H1 (cell line): ENCODE results near the gene FZD4. TPM values are rescaled to one million over a fixed set of nuclear protein-coding genes. Genes with fewer than 3 reads are reported as not detected.

ENCODE experiments used
- CTCF ChIA-PET: fragments of 300-600 bp; sonication (Branson Sonifier 250); formaldehyde crosslinking; loops from one replicate; lab custom pipeline; 2021; ENCODE audit not compliant: partially characterized antibody; lab: Charles Lee
- POLR2A ChIA-PET: fragments of 300-600 bp; sonication (Branson Sonifier 250); formaldehyde crosslinking; loops from one replicate; lab custom pipeline; 2021; ENCODE audit warnings: inconsistent platforms; ENCODE audit not compliant: partially characterized antibody; lab: Charles Lee
- DNase-seq, 2 experiments: peaks; one replicate each; pipeline versions ENCODE4 v3.0.0 to v3.0.0-alpha.2; 2010 to 2022; ENCODE audit warnings: low spot score in 2 of 2, low read depth in 1 of 2, mixed read lengths in 1 of 2
- FAIRE-seq: peaks from 2 replicates; lab custom pipeline; 2011; peaks lifted over from hg19 to GRCh38; lab: Jason Lieb, UNC
- H2AFZ ChIP-seq: 2 replicates; pipeline ENCODE4 v1.8.1; 2012; ENCODE audit warnings: low read length, inconsistent platforms
- H2AK5ac ChIP-seq: 2 replicates; pipeline ENCODE4 v1.6.1; 2013; ENCODE audit warnings: low read depth, low read length
- H2BK120ac ChIP-seq: replicated peaks from 2 replicates; pipeline ENCODE3; 2013; ENCODE audit warnings: low read depth, low read length, inconsistent platforms
- H2BK12ac ChIP-seq: 2 replicates; pipeline ENCODE4 v1.6.1; 2013; ENCODE audit warnings: low read depth, low read length
- H2BK15ac ChIP-seq: 2 replicates; pipeline ENCODE4 v1.6.1; 2013; ENCODE audit warnings: low read length
- H2BK20ac ChIP-seq: 2 replicates; pipeline ENCODE4 v1.6.1; 2013; ENCODE audit warnings: low read length
- H2BK5ac ChIP-seq: 2 replicates; pipeline ENCODE4 v1.6.1; 2013; ENCODE audit warnings: low read depth, low read length
- H3K14ac ChIP-seq: 2 replicates; pipeline ENCODE4 v1.6.1; 2013; ENCODE audit warnings: inconsistent platforms; ENCODE audit not compliant: insufficient read length
- H3K18ac ChIP-seq: 2 replicates; pipeline ENCODE4 v1.6.1; 2013; ENCODE audit warnings: low read length; ENCODE audit errors: extremely low read depth
- H3K23ac ChIP-seq: 2 replicates; pipeline ENCODE4 v1.6.1; 2013; ENCODE audit warnings: inconsistent platforms; ENCODE audit not compliant: insufficient read length
- H3K23me2 ChIP-seq: 2 replicates; pipeline ENCODE4 v1.6.1; 2013; ENCODE audit warnings: low read depth, low read length
- H3K27ac ChIP-seq: 2 replicates; pipeline ENCODE4 v1.6.1; 2011; ENCODE audit warnings: low read depth, low read length, inconsistent platforms
- H3K27me3 ChIP-seq, 4 experiments: replicated peaks in 1 of 4; 1 replicate in 1 of 4; 2 replicates in 3 of 4; pipeline versions ENCODE4 v1.6.1 to v1.8.1; 2011 to 2013; ENCODE audit warnings: low read length in 3 of 4, mild to moderate bottlenecking in 3 of 4, inconsistent platforms in 2 of 4, mixed read lengths in 2 of 4, moderate library complexity in 1 of 4; ENCODE audit not compliant: control insufficient read depth in 3 of 4, insufficient read depth in 3 of 4; ENCODE audit errors: extremely low read depth in 1 of 4
- H3K36me3 ChIP-seq, 4 experiments: 2 replicates each; pipeline versions ENCODE4 v1.6.1 to v1.8.1; 2011 to 2013; ENCODE audit warnings: mild to moderate bottlenecking in 4 of 4, low read length in 3 of 4, moderate library complexity in 2 of 4, control low read depth in 1 of 4, inconsistent platforms in 1 of 4; ENCODE audit not compliant: insufficient read depth in 4 of 4, control insufficient read depth in 2 of 4
- H3K4ac ChIP-seq: replicated peaks from 2 replicates; pipeline ENCODE3; 2013; ENCODE audit warnings: low read length, low read depth, mixed read lengths, inconsistent platforms; ENCODE audit not compliant: insufficient read length
- H3K4me1 ChIP-seq, 4 experiments: replicated peaks in 1 of 4; 1 replicate in 1 of 4; 2 replicates in 3 of 4; pipeline versions ENCODE4 v1.6.1 to v1.8.1; 2011 to 2013; ENCODE audit warnings: low read length in 3 of 4, inconsistent platforms in 2 of 4, mixed read lengths in 1 of 4; ENCODE audit not compliant: insufficient read depth in 4 of 4, control insufficient read depth in 3 of 4
- H3K4me2 ChIP-seq, 2 experiments: 2 replicates each; pipeline versions ENCODE4 v1.6.1 to v1.8.1; 2011 to 2013; ENCODE audit warnings: low read depth in 2 of 2, low read length in 2 of 2, control low read depth in 1 of 2, inconsistent platforms in 1 of 2, mild to moderate bottlenecking in 1 of 2; ENCODE audit not compliant: insufficient read depth in 1 of 2
- H3K4me3 ChIP-seq, 4 experiments: fragments of 200-600, 300-600 bp in 1 of 4; sonication (generic), shearing (Covaris generic), sonication (Bioruptor Twin) in 1 of 4; 2 replicates each; pipeline versions ENCODE4 v1.5.1 to v1.8.1; 2011 to 2016; ENCODE audit warnings: low read length in 4 of 4, low read depth in 3 of 4, control low read depth in 2 of 4, inconsistent platforms in 2 of 4, mild to moderate bottlenecking in 2 of 4, mixed read lengths in 1 of 4, moderate library complexity in 1 of 4; ENCODE audit not compliant: insufficient read depth in 2 of 4; ENCODE audit errors: extremely low read depth in 1 of 4
- H3K56ac ChIP-seq: replicated peaks from 2 replicates; pipeline ENCODE3; 2013; ENCODE audit warnings: low read depth, mild to moderate bottlenecking, mixed read lengths, low read length, inconsistent platforms; ENCODE audit not compliant: insufficient read length
- H3K79me1 ChIP-seq: 2 replicates; pipeline ENCODE4 v1.6.1; 2013; ENCODE audit warnings: low read depth, low read length, control low read depth
- H3K79me2 ChIP-seq, 2 experiments: 2 replicates each; pipeline versions ENCODE4 v1.6.1 to v1.8.1; 2012 to 2013; ENCODE audit warnings: low read length in 2 of 2, mild to moderate bottlenecking in 2 of 2, inconsistent platforms in 1 of 2; ENCODE audit not compliant: insufficient read depth in 2 of 2, control insufficient read depth in 1 of 2
- H3K9ac ChIP-seq, 4 experiments: replicated peaks in 1 of 4; 1 replicate in 1 of 4; 2 replicates in 3 of 4; pipeline versions ENCODE4 v1.6.1 to v1.8.1; 2011 to 2013; ENCODE audit warnings: low read depth in 3 of 4, low read length in 3 of 4, control low read depth in 2 of 4, mild to moderate bottlenecking in 2 of 4, moderate library complexity in 2 of 4, inconsistent platforms in 1 of 4; ENCODE audit errors: extremely low read depth in 1 of 4
- H3K9me3 ChIP-seq, 2 experiments: 2 replicates each; pipeline versions ENCODE4 v1.6.1 to v1.8.1; 2012 to 2013; ENCODE audit warnings: mild to moderate bottlenecking in 2 of 2, moderate library complexity in 2 of 2, control low read depth in 1 of 2, inconsistent platforms in 1 of 2, low read depth in 1 of 2, low read length in 1 of 2, mixed read lengths in 1 of 2; ENCODE audit not compliant: insufficient read depth in 2 of 2
- H4K20me1 ChIP-seq, 2 experiments: replicated peaks in 1 of 2; 2 replicates each; pipeline versions ENCODE3 to v1.8.1; 2011 to 2013; ENCODE audit warnings: inconsistent platforms in 2 of 2, low read length in 2 of 2, mild to moderate bottlenecking in 1 of 2; ENCODE audit not compliant: insufficient read depth in 2 of 2, control insufficient read depth in 1 of 2
- H4K5ac ChIP-seq: 2 replicates; pipeline ENCODE4 v1.6.1; 2013; ENCODE audit warnings: low read length, low read depth, mixed read lengths, inconsistent platforms; ENCODE audit not compliant: insufficient read length
- H4K8ac ChIP-seq: 2 replicates; pipeline ENCODE4 v1.8.0; 2013; ENCODE audit warnings: mild to moderate bottlenecking, moderate library complexity, low read length, inconsistent platforms; ENCODE audit not compliant: insufficient read depth; ENCODE audit errors: extremely low read depth
- H4K91ac ChIP-seq: replicated peaks from 2 replicates; pipeline ENCODE3; 2013; ENCODE audit warnings: low read length, mixed read lengths, inconsistent platforms; ENCODE audit not compliant: insufficient read length
- BRCA1 ChIP-seq: IDR thresholded peaks from 2 replicates; pipeline ENCODE4 v1.6.1; 2012; ENCODE audit warnings: low read depth, low read length, improper control_type of control experiment
- CTCF ChIP-seq, 3 experiments: IDR thresholded peaks; 1 replicate in 2 of 3; 2 replicates in 1 of 3; pipeline versions ENCODE4 v1.5.1 to v1.6.1; 2011; ENCODE audit warnings: low read length in 3 of 3, mild to moderate bottlenecking in 3 of 3, inconsistent platforms in 2 of 3, low read depth in 1 of 3, moderate library complexity in 1 of 3; ENCODE audit not compliant: insufficient read depth in 1 of 3; ENCODE audit errors: control extremely low read depth in 1 of 3
- E2F6 ChIP-seq: IDR thresholded peaks from 2 replicates; pipeline ENCODE4 v1.6.1; 2012; ENCODE audit warnings: inconsistent platforms
- EGR1 ChIP-seq: IDR thresholded peaks from 2 replicates; pipeline ENCODE4 v1.6.1; 2011; ENCODE audit warnings: low read depth, low read length, borderline replicate concordance
- GABPA ChIP-seq: IDR thresholded peaks from 2 replicates; pipeline ENCODE4 v1.6.1; 2011; ENCODE audit warnings: mild to moderate bottlenecking, low read length, moderate library complexity, borderline replicate concordance; ENCODE audit not compliant: insufficient read depth
- JUN ChIP-seq: IDR thresholded peaks from 2 replicates; pipeline ENCODE4 v1.6.1; 2011; ENCODE audit warnings: low read depth, mild to moderate bottlenecking, improper control_type of control experiment, low read length
- KDM5A ChIP-seq: fragments of 200-600 bp; IDR thresholded peaks from 2 replicates; pipeline ENCODE4 v1.7.1; 2012; ENCODE audit warnings: mild to moderate bottlenecking, low read length, inconsistent platforms, mixed read lengths
- PHF8 ChIP-seq: fragments of 200-600 bp; sonication (generic); conservative IDR thresholded peaks from 2 replicates; pipeline ENCODE4 v1.7.1; 2012; ENCODE audit warnings: low read depth, mild to moderate bottlenecking, inconsistent platforms, low read length, moderate library complexity
- POU5F1 ChIP-seq: IDR thresholded peaks from 2 replicates; pipeline ENCODE4 v1.6.1; 2011; ENCODE audit warnings: low read depth, mild to moderate bottlenecking, low read length, moderate library complexity
- RXRA ChIP-seq: IDR thresholded peaks from 2 replicates; pipeline ENCODE4 v1.6.1; 2011; ENCODE audit warnings: low read depth, mild to moderate bottlenecking, low read length, moderate library complexity; ENCODE audit not compliant: insufficient read depth
- SIRT6 ChIP-seq: IDR thresholded peaks from one replicate; pipeline ENCODE4 v1.7.1; 2012; ENCODE audit warnings: low read length, inconsistent platforms
- TBP ChIP-seq: IDR thresholded peaks from 2 replicates; pipeline ENCODE4 v1.6.1; 2011; ENCODE audit warnings: low read depth, low read length, improper control_type of control experiment
- WGBS, 2 experiments: shearing (Covaris generic) in 1 of 2; methylation state at CpG; one replicate each; pipeline versions ENCODE4 v1.1.6 to v1.1.7; 2013 to 2015; ENCODE audit warnings: low lambda C conversion rate in 2 of 2, mixed read lengths in 2 of 2, inconsistent platforms in 1 of 2, low coverage in 1 of 2, missing lambda C conversion rate in 1 of 2; ENCODE audit not compliant: insufficient replicate concordance in 2 of 2, insufficient coverage in 1 of 2, insufficient read length in 1 of 2; ENCODE audit errors: extremely low coverage in 1 of 2, missing lambda C conversion rate in 1 of 2; 5-methylcytosine and 5-hydroxymethylcytosine counted together
- polyA plus RNA-seq, 7 experiments: library from polyadenylated mRNA; depleted of rRNA in 3 of 7; stranded (reverse) in 5 of 7; unstranded in 2 of 7; fragments of >200 nt in 5 of 7; fragments of 200-250 nt in 2 of 7; gene quantifications; 1 replicate in 5 of 7; 2 replicates in 1 of 7; 4 replicates in 1 of 7; pipeline versions ENCODE4 v1.2.1 to v1.2.3, GENCODE V29; 2011 to 2013; ENCODE audit warnings: missing spikeins in 2 of 7, mixed read lengths in 2 of 7
- total RNA-seq: library from RNA; stranded (reverse); fragmentation: NEBNext Ultra II Directional; extraction: Animal tissue kit (Norgen Biotek cat#: 25700); gene quantifications from 2 replicates; pipeline ENCODE4 v1.2.1, GENCODE V29; 2021

FZD4 gene
- total and polyA plus RNA-seq, 2 of the 8 experiments (the other 6 are each of a cell fraction or from before 2014, with no cell fraction given) = 3.1 to 7.1 TPM

- Histone ChIP-seq H2BK12ac (no peak overlapping the region), H3K27ac (no peak overlapping the region), H3K4me2 (no peak overlapping the region), H3K9ac (no peak overlapping the region), H2BK20ac (no peak overlapping the region), H3K27me3 (no peaks in the 10 kb centered on the region), H3K18ac (no peak overlapping the region), H3K36me3 (no peaks in the 10 kb centered on the region), H3K56ac (no peak overlapping the region), H2BK120ac (no peak overlapping the region), H3K79me1 (no peaks in the 10 kb centered on the region), H3K4me1 (peaks cover 0 to 5% (median under 1%) of the 10 kb centered on the region in 4 experiments; a peak in 1 of 7 replicates), H3K79me2 (no peaks in the 10 kb centered on the region), H3K14ac (no peak overlapping the region), H4K20me1 (no peaks in the 10 kb centered on the region), H3K23ac (no peak overlapping the region), H4K8ac (no peak overlapping the region), H3K4ac (no peak overlapping the region), H2BK5ac (no peak overlapping the region), H2AFZ (no peak overlapping the region), H4K5ac (no peak overlapping the region), H3K23me2 (no peaks in the 10 kb centered on the region), H3K9me3 (no peaks in the 10 kb centered on the region), H4K91ac (no peak overlapping the region), H2AK5ac (no peak overlapping the region), H2BK15ac (no peak overlapping the region), H3K4me3 (no peak overlapping the region)
- TF ChIP-seq CTCF (IDR thresholded peaks at IDR 0.05; ENCODE audit: control extremely low read depth in 1 of 3, insufficient read depth in 1 of 3, low read depth in 1 of 3, low read length in 3 of 3) = no peak
- TF ChIP-seq PHF8 = no peak
- TF ChIP-seq GABPA = no peak
- no peak for TF ChIP-seq RXRA
- TF ChIP-seq POU5F1 = no peak
- no peak for TF ChIP-seq SIRT6
- TF ChIP-seq KDM5A = no peak
- no peak for TF ChIP-seq BRCA1
- no peak for TF ChIP-seq EGR1
- TF ChIP-seq JUN = no peak
- no peak for TF ChIP-seq E2F6
- TF ChIP-seq TBP = no peak
- DNase-seq (no peak), FAIRE-seq (no peak)
- CTCF ChIA-PET = interaction anchor here (0.6 to 9.8 kb wide), 5 partner anchors 11 to 295 kb away, joined by 3 to 152 read pairs (median 3); no protein-coding TSS in a partner anchor
- WGBS, 2 experiments = 100% methylated on average over 1 of the region's 1 CpG; no CpG with 5 or more reads in 1 of the 2 experiments
- POLR2A ChIA-PET = no interaction called here
Observed at GRCh38 chr11:86916330-86916729, 38.9 kb downstream of the FZD4 start.
